Testis (tissue), 3 donors: Measurements from ENCODE around the gene WWC2. TPM values are rescaled to one million over a fixed set of nuclear protein-coding genes. Genes with fewer than 3 reads are reported as not detected.

Experiments used
- DNase-seq: peaks from one replicate; pipeline ENCODE4 v3.0.0-alpha.2; 2019
- H3K27ac ChIP-seq, 2 donors: fragments of 200-600 bp; sonication (generic); one replicate each; pipeline ENCODE4 v1.5.1; 2019
- H3K27me3 ChIP-seq: fragments of 200-600 bp; sonication (generic); one replicate; pipeline ENCODE4 v1.5.1; 2019
- H3K36me3 ChIP-seq: fragments of 200-600 bp; sonication (generic); one replicate; pipeline ENCODE4 v1.5.1; 2017; ENCODE audit warnings: low read depth; ENCODE audit errors: missing control alignments
- H3K4me1 ChIP-seq: fragments of 200-600 bp; sonication (generic); one replicate; pipeline ENCODE4 v1.5.1; 2019
- H3K4me3 ChIP-seq, 2 donors: fragments of 200-600 bp; sonication (generic); one replicate each; pipeline ENCODE4 v1.5.1; 2017 to 2019
- H3K9me3 ChIP-seq: fragments of 200-600 bp; sonication (generic); one replicate; pipeline ENCODE4 v1.5.1; 2017
- POLR2A ChIP-seq: fragments of 450-650 bp; IDR thresholded peaks from one replicate; pipeline ENCODE4 v1.6.1; 2017; ENCODE audit warnings: antibody characterized with exemption, mild to moderate bottlenecking, moderate library complexity
- WGBS, 2 donors: methylation state at CpG; one replicate each; pipeline ENCODE4 v1.1.5; 2018; 5-methylcytosine and 5-hydroxymethylcytosine counted together
- intact Hi-C: fragments of 100-400 bp; cut with DNase I; formaldehyde crosslinking; loops from one replicate; pipeline ENCODE4 v1.15.1; 2023; ENCODE audit warnings: low total_unique reads
- polyA plus RNA-seq: library from polyadenylated mRNA; stranded (reverse); fragments of 350-450 nt; fragmentation: Illumina TruSeq; extraction: RNeasy Lipid Tissue Mini Kit (QIAGEN cat#74804); gene quantifications from one replicate; pipeline ENCODE4 v1.2.3, GENCODE V29; 2014; ENCODE audit warnings: low read depth, low replicate concordance; ENCODE audit not compliant: insufficient read depth
- total RNA-seq, 2 donors: library from RNA; depleted of rRNA; stranded (reverse); fragments of >200 nt; gene quantifications; one replicate each; pipeline ENCODE4 v1.2.3, GENCODE V29; 2016
- TF ChIP-seq, protein P1 (sequence below), 3 experiments: fragments of 450-650 bp in 2 of 3; fragments of 200-600 bp in 1 of 3; sonication (generic) in 1 of 3; IDR thresholded peaks; one replicate each; pipeline ENCODE4 v1.5.1; 2016 to 2019; ENCODE audit warnings: antibody characterized with exemption in 3 of 3, mild to moderate bottlenecking in 2 of 3, moderate library complexity in 1 of 3

The WWC2 gene
- total and polyA plus RNA-seq, 3 donors from 2014 or later = 34.4 to 76.7 (median 64.2) TPM

DNA sequence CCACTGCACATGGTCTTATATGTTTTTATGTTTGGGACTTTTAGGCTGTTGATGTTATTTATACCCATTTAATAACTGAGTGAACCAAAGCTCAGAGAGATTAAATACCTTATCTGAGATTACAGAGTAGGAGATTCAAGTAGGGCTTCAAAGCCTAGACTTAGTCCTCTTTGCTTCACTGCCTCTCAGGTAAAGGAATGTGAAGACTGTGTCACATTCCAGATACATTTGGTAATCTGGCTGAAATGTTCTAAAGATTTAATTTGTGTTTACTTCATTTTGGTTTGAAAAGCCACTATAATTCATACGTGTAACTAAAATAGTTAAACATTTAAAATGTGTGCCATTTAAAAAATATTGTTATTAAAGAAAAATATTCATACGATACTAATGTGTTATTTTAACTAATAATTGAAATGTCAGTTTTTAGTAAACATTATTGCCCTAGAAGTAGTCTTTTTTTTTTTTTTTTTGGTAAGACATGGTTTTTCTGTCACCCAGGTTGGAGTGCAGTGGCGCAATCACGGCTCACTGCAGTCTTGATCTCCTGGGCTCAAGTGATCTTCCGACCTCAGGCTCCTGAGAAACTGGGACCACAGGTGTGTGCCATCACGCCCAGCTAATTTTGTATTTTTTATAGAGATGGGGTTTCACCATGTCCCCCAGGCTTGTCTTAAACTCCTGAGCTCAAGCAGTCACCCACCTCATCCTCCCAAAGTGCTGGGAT, 54.3 kb downstream of the WWC2 start:
- Histone ChIP-seq H3K27me3 (no peaks in the 10 kb centered on the region), H3K4me3 (no peak overlapping the region), H3K9me3 (no peaks in the 10 kb centered on the region), H3K27ac (no peak overlapping the region), H3K36me3 (no peaks in the 10 kb centered on the region), H3K4me1 (no peaks in the 10 kb centered on the region)
- WGBS, 2 donors = 87 to 97% methylated on average over 6 of the region's 6 CpGs
- intact Hi-C loops = loop anchor here (1.0 kb wide), 1 partner anchor 25 kb away; no protein-coding TSS in a partner anchor
- TF ChIP-seq POLR2A = no peak
- TF ChIP-seq, protein P1, sequence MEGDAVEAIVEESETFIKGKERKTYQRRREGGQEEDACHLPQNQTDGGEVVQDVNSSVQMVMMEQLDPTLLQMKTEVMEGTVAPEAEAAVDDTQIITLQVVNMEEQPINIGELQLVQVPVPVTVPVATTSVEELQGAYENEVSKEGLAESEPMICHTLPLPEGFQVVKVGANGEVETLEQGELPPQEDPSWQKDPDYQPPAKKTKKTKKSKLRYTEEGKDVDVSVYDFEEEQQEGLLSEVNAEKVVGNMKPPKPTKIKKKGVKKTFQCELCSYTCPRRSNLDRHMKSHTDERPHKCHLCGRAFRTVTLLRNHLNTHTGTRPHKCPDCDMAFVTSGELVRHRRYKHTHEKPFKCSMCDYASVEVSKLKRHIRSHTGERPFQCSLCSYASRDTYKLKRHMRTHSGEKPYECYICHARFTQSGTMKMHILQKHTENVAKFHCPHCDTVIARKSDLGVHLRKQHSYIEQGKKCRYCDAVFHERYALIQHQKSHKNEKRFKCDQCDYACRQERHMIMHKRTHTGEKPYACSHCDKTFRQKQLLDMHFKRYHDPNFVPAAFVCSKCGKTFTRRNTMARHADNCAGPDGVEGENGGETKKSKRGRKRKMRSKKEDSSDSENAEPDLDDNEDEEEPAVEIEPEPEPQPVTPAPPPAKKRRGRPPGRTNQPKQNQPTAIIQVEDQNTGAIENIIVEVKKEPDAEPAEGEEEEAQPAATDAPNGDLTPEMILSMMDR (IDR thresholded peaks at IDR 0.05) = no peak
- DNase-seq = no peak

GRCh38 chr4:183154701-183155391, 55.8 kb downstream of the WWC2 start:
- H3K4me3 ChIP-seq = no peak overlapping the region
- DNase-seq = no peak
- H3K27ac ChIP-seq = no peak overlapping the region
- no peaks in the 10 kb centered on the region for H3K36me3 ChIP-seq
- H3K4me1 ChIP-seq = no peaks in the 10 kb centered on the region
- no peaks in the 10 kb centered on the region for H3K27me3 ChIP-seq
- H3K9me3 ChIP-seq = no peaks in the 10 kb centered on the region
- intact Hi-C loops = no loop called here
- no peak for TF ChIP-seq POLR2A
- TF ChIP-seq, protein P1 (IDR thresholded peaks at IDR 0.05) = no peak
- 71 to 76% methylated on average over 10 of the region's 10 CpGs for WGBS, 2 donors

DNA sequence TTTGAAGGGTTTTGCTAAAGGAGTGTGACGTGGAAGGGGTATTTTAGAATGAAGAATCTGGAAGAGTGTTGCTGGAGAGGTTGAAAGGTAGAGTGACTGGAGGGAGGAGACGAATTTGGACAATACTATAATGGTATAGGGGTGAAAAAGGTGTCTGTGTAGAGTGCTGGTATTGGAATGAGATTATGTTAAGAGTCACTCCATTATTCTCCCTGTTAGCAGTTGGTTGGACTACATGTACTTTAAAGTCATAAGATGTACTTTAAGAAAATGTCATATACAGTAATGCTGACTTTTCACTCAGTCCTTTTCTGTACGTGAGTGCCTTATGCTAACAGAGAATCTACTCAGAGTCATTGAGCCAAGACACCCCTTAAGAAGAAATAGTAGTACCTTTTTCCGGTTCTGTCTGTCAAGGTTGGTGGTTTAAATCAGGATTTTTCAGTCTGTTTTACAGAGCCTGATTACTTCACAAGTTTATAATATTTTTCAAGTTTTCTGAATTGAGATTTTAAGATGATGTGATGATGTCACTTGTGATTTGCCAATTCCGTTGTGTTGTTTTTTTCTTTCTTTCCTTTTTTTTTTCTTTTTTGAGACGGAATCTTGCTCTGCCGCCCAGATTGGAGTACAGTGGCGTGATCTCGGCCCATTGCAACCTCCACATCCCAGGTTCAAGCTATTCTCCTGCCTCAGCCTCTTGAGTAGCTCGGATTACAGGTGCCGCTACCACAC, 56.6 kb downstream of the WWC2 start:
- Histone ChIP-seq H3K36me3 (no peaks in the 10 kb centered on the region), H3K27ac (no peak overlapping the region), H3K27me3 (no peaks in the 10 kb centered on the region), H3K4me1 (no peaks in the 10 kb centered on the region), H3K4me3 (no peak overlapping the region), H3K9me3 (no peaks in the 10 kb centered on the region)
- TF ChIP-seq POLR2A = no peak
- TF ChIP-seq, protein P1 (IDR thresholded peaks at IDR 0.05) = no peak
- no peak for DNase-seq
- intact Hi-C loops = no loop called here
- 89 to 90% methylated on average over 11 of the region's 11 CpGs for WGBS, 2 donors

DNA sequence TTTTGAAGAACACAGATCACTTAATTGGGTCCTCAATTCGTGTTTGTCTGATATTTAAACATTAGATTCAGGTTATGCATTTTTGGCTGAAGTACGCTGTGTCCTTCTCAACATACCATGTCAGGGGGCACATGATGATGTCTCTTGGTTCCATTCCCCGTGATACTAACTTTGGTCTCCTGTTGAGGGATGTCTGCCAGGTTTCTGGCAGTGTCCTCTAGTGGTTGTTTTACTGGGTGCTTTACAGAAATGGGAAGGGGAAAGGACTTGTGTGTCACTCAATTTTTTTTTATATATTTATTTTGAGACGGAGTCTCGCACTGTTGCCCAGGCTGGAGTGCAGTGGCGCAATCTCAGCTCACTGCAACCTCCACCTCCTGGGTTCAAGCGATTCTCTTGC, 58.2 kb downstream of the WWC2 start:
- no peak overlapping the region for H3K4me3 ChIP-seq
- no peak overlapping the region for H3K27ac ChIP-seq
- no peaks in the 10 kb centered on the region for H3K36me3 ChIP-seq
- H3K27me3 ChIP-seq = no peaks in the 10 kb centered on the region
- intact Hi-C loops = no loop called here
- TF ChIP-seq POLR2A = no peak
- TF ChIP-seq, protein P1 (IDR thresholded peaks at IDR 0.05) = no peak
- H3K4me1 ChIP-seq = no peaks in the 10 kb centered on the region
- no peak for DNase-seq
- H3K9me3 ChIP-seq = no peaks in the 10 kb centered on the region
- WGBS, 2 donors = 86 to 91% methylated on average over 7 of the region's 7 CpGs
